Heart left ventricle (tissue), 16 donors: ENCODE results near the gene ALPK3. TPM values are rescaled to one million over a fixed set of nuclear protein-coding genes. Genes with fewer than 3 reads are reported as not detected.

Source experiments
- ATAC-seq, 4 donors: fragments of 200-7000 bp; cut with Tn5 transposase; one replicate each; pipeline ENCODE4 v1.9.1; 2020 to 2022; ENCODE audit warnings: moderate library complexity in 4 of 4, mild to moderate bottlenecking in 3 of 4, moderate number of reproducible peaks in 1 of 4
- DNase-seq, 5 donors: peaks; one replicate each; pipeline ENCODE4 v3.0.0-alpha.2; 2020
- H3K27ac ChIP-seq, 12 donors: fragments of 200-600 bp; sonication (generic) in 4 of 12; one replicate each; pipeline versions ENCODE4 v1.5.0 to v1.8.0; 2016 to 2022; ENCODE audit warnings: mild to moderate bottlenecking in 2 of 12
- H3K27me3 ChIP-seq, 9 donors: fragments of 200-600 bp; sonication (generic) in 2 of 9; one replicate each; pipeline versions ENCODE4 v1.5.1 to v1.8.0; 2016 to 2022; ENCODE audit warnings: mild to moderate bottlenecking in 3 of 9
- H3K36me3 ChIP-seq, 9 donors: fragments of 200-600 bp; sonication (generic) in 2 of 9; one replicate each; pipeline versions ENCODE4 v1.5.0 to v1.8.0; 2018 to 2022; ENCODE audit warnings: mild to moderate bottlenecking in 2 of 9
- H3K4me1 ChIP-seq, 12 donors: fragments of 200-600 bp; sonication (generic) in 4 of 12; one replicate each; pipeline versions ENCODE4 v1.5.0 to v1.8.0; 2016 to 2022; ENCODE audit warnings: mild to moderate bottlenecking in 3 of 12
- H3K4me3 ChIP-seq, 12 donors: fragments of 200-600 bp; sonication (generic) in 4 of 12; one replicate each; pipeline versions ENCODE4 v1.5.0 to v1.8.0; 2017 to 2022; ENCODE audit warnings: mild to moderate bottlenecking in 9 of 12, moderate library complexity in 4 of 12
- H3K9me3 ChIP-seq, 12 donors: fragments of 200-600 bp; sonication (generic) in 4 of 12; one replicate each; pipeline versions ENCODE4 v1.5.0 to v1.8.0; 2016 to 2022; ENCODE audit warnings: mild to moderate bottlenecking in 1 of 12
- CTCF ChIP-seq, 12 donors: fragments of 200-600 bp; sonication (generic) in 4 of 12; IDR thresholded peaks; one replicate each; pipeline versions ENCODE4 v1.5.0 to v1.8.0; 2018 to 2022; ENCODE audit warnings: antibody characterized with exemption in 12 of 12, mild to moderate bottlenecking in 5 of 12
- POLR2A ChIP-seq, 2 donors: fragments of 450-650 bp; IDR thresholded peaks; one replicate each; pipeline ENCODE4 v1.6.1; 2017; ENCODE audit warnings: antibody characterized with exemption in 2 of 2, mild to moderate bottlenecking in 2 of 2, moderate library complexity in 2 of 2
- WGBS, 4 donors: extraction: QIAGEN DNeasy Blood & Tissue Kit in 2 of 4; methylation state at CpG; one replicate each; pipeline versions ENCODE4 v1.1.5 to v1.1.7; 2013 to 2018; 5-methylcytosine and 5-hydroxymethylcytosine counted together
- intact Hi-C, 10 donors: fragments of 100-400 bp; cut with DNase I; formaldehyde crosslinking; loops; one replicate each; pipeline versions ENCODE4 v1.11.1 to v1.14.2; 2022
- polyA plus RNA-seq, 2 donors: library from polyadenylated mRNA; stranded (reverse); fragments of 200-250 nt; gene quantifications; one replicate each; pipeline ENCODE4 v1.2.3, GENCODE V29; 2013
- total RNA-seq, 9 donors: library from RNA; depleted of rRNA in 2 of 9; stranded (reverse); fragments of >200 nt in 2 of 9; fragmentation: NEBNext Ultra II Directional in 3 of 9; extraction: Animal tissue kit (Norgen Biotek cat#: 25700) in 3 of 9; gene quantifications; one replicate each; pipeline versions ENCODE4 v1.1.0 to v1.2.4, GENCODE V29; 2016 to 2023
- donor health status: ischemic (EF 13 %, LVEDD 7.1; RV severe dilation, severe dysfunction).
- donor health status: healthy with polysubstance abuse.
- donor health status: DM: no; HTN: yes; CAD: no.
- donor health status: DM: no; HTN: no; CAD: no.
- donor health status: ischemic (EF 25% LVEDD 6.9; RV normal size, moderate dysfunction).
- donor health status: ischemic (EF 25% LVEDD 5.7; RV mildly dilated, moderate dysfunction).
- donor health status: healthy.
- donor health status: DM: yes; HTN: yes; CAD: no.
- donor health status: ischemic (EF 35%, LVEDD 5.7; RV mildly dilated, moderate dysfunction).
- donor health status: nonischemic (EF 11% LVEDD 7.7; RV severe dilation, severe dysfunction).
- donor health status: DM: yes; HTN: yes; CAD: no.
- donor health status: PGD.
- donor health status: ischemic (EF 29% LVEDD 5.4; RV normal size, mild dysfunction).
- donor health status: nonischemic (EF 23%, LVEDD 6.1; RV moderate dilation, normal function).

Gene ALPK3
- total and polyA plus RNA-seq, 11 donors, result 82.2 to 258 (median 144) TPM

- ATAC-seq (no peak), DNase-seq (no peak)
- Histone ChIP-seq H3K4me1 (peaks cover 13 to 91% (median 81%) of the 10 kb centered on the region in 12 donors), H3K27me3 (no peaks in the 10 kb centered on the region), H3K36me3 (peaks cover 0 to 15% (median 3%) of the 10 kb centered on the region in 9 donors), H3K4me3 (peak overlapping the region in 11 of 12 donors; percentile 17 to 93 (median 72)), H3K9me3 (no peaks in the 10 kb centered on the region), H3K27ac (peak overlapping the region; percentile 93 to 99 (median 96))
- WGBS, 4 donors, result 41 to 64% (median 58%) methylated on average over 2 of the region's 2 CpGs
- intact Hi-C loops, result loop anchor here (2.0 to 10.0 kb wide), 12 partner anchors 53 to 235 kb away; partner anchors contain the start of genes NMB (in 8 of the 10), ZNF592 (in 4 of the 10), WDR73 (in 3 of the 10) and SEC11A (in 2 of the 10)
- TF ChIP-seq CTCF (IDR thresholded peaks at IDR 0.05), result no peak
- no peak for TF ChIP-seq POLR2A (IDR thresholded peaks at IDR 0.05)
These were observed 2.6 kb downstream of the ALPK3 start for GRCh38 chr15:84819791-84820190.

GRCh38 chr15:84821501-84822021 lies 4.4 kb downstream of the ALPK3 start:
- Histone ChIP-seq H3K9me3 (no peaks in the 10 kb centered on the region), H3K4me1 (peaks cover 13 to 99% (median 87%) of the 10 kb centered on the region in 12 donors), H3K27me3 (no peaks in the 10 kb centered on the region), H3K4me3 (peak overlapping the region in 4 of 12 donors; percentile 6 to 18 (median 11)), H3K27ac (peak overlapping the region; percentile 26 to 99 (median 96)), H3K36me3 (peaks cover 0 to 24% (median 3%) of the 10 kb centered on the region in 9 donors)
- intact Hi-C loops, result loop anchor here in 6 of 10 donors (5.0 to 10.0 kb wide), 4 partner anchors 51 to 237 kb away; partner anchors contain the start of genes NMB (in 4 of the 6) and WDR73 (in 2 of the 6)
- TF ChIP-seq CTCF (IDR thresholded peaks at IDR 0.05) (peak in 9 of 12 donors; percentile 13 to 52 (median 25)), POLR2A (IDR thresholded peaks at IDR 0.05) (no peak)
- WGBS, 4 donors, result 10 to 22% (median 18%) methylated on average over 8 of the region's 8 CpGs
- ATAC-seq, result peak in 2 of 4 donors; percentile 4 to 5
- DNase-seq, result peak in 2 of 5 donors; percentile 55 to 62

- H3K4me3 ChIP-seq, result no peak overlapping the region
These were observed 5.6 kb downstream of the ALPK3 start for GRCh38 chr15:84822653-84823281.

More at GRCh38 chr15:84822653-84823281, 5.6 kb downstream of the ALPK3 start:
- no peak for ATAC-seq
- peaks cover 13 to 100% (median 90%) of the 10 kb centered on the region in 12 donors for H3K4me1 ChIP-seq
- no peaks in the 10 kb centered on the region for H3K9me3 ChIP-seq
- intact Hi-C loops, result loop anchor here in 6 of 10 donors (5.0 to 10.0 kb wide), 4 partner anchors 50 to 238 kb away; partner anchors contain the start of genes NMB (in 4 of the 6) and WDR73 (in 2 of the 6)
- WGBS, 4 donors, result 50 to 69% (median 66%) methylated on average over 4 of the region's 4 CpGs
- H3K27me3 ChIP-seq, result no peaks in the 10 kb centered on the region
- peak overlapping the region; percentile 26 to 99 (median 96) for H3K27ac ChIP-seq
- TF ChIP-seq CTCF (IDR thresholded peaks at IDR 0.05), result no peak
- no peak for TF ChIP-seq POLR2A (IDR thresholded peaks at IDR 0.05)
- DNase-seq, result peak in 1 of 5 donors; percentile 45
- H3K36me3 ChIP-seq, result peaks cover 0 to 31% (median 3%) of the 10 kb centered on the region in 9 donors
